Gastroesophageal sphincter (tissue), 4 donors: Measurements from ENCODE around the gene HELZ2. TPM values are rescaled to one million over a fixed set of nuclear protein-coding genes. Genes with fewer than 3 reads are reported as not detected.

Experiments
- ATAC-seq: fragments of 150-250 bp; one replicate; pipeline ENCODE4 v1.9.1; 2016; ENCODE audit warnings: mild to moderate bottlenecking, moderate library complexity
- H3K27ac ChIP-seq, 4 donors: fragments of 200-600 bp; sonication (generic) in 3 of 4; 1 replicate in 3 of 4; 2 replicates in 1 of 4; pipeline ENCODE4 v1.5.1; 2016 to 2019
- H3K27me3 ChIP-seq: fragments of 200-600 bp; sonication (generic); one replicate; pipeline ENCODE4 v1.5.1; 2019
- H3K36me3 ChIP-seq, 2 donors: fragments of 200-600 bp; sonication (generic); one replicate each; pipeline ENCODE4 v1.5.1; 2019; ENCODE audit warnings: control low read depth in 1 of 2
- H3K4me1 ChIP-seq, 3 donors: fragments of 200-600 bp; sonication (generic); 1 replicate in 2 of 3; 2 replicates in 1 of 3; pipeline ENCODE4 v1.5.1; 2016 to 2019; ENCODE audit warnings: control low read depth in 2 of 3
- H3K4me3 ChIP-seq, 2 donors: fragments of 200-600 bp; sonication (generic); one replicate each; pipeline ENCODE4 v1.5.1; 2019; ENCODE audit warnings: mild to moderate bottlenecking in 1 of 2, moderate library complexity in 1 of 2
- H3K9me3 ChIP-seq, 3 donors: fragments of 200-600 bp; sonication (generic); one replicate each; pipeline ENCODE4 v1.5.1; 2017 to 2019; ENCODE audit warnings: control low read depth in 2 of 3
- CTCF ChIP-seq, 4 experiments: fragments of 200-600 bp in 2 of 4; fragments of 450-650 bp in 2 of 4; sonication (generic) in 1 of 4; IDR thresholded peaks; one replicate each; pipeline ENCODE4 v1.5.1; 2017 to 2019; ENCODE audit warnings: antibody characterized with exemption in 4 of 4, mild to moderate bottlenecking in 2 of 4, moderate library complexity in 2 of 4
- EP300 ChIP-seq: sonication (generic); formaldehyde crosslinking; IDR thresholded peaks from one replicate; pipeline ENCODE4 v1.6.1; 2017; ENCODE audit warnings: antibody characterized with exemption, mild to moderate bottlenecking
- POLR2A ChIP-seq, 2 donors: fragments of 450-650 bp; IDR thresholded peaks; one replicate each; pipeline ENCODE4 v1.6.1; 2017; ENCODE audit warnings: antibody characterized with exemption in 2 of 2, mild to moderate bottlenecking in 2 of 2, moderate library complexity in 1 of 2
- POLR2AphosphoS5 ChIP-seq: sonication (generic); formaldehyde crosslinking; IDR thresholded peaks from one replicate; pipeline ENCODE4 v1.6.1; 2017; ENCODE audit warnings: antibody characterized with exemption
- WGBS, 2 donors: methylation state at CpG; one replicate each; pipeline ENCODE4 v1.1.5; 2018; ENCODE audit warnings: low coverage in 1 of 2; 5-methylcytosine and 5-hydroxymethylcytosine counted together
- total RNA-seq, 4 donors: library from RNA; depleted of rRNA; stranded (reverse); fragments of >200 nt; gene quantifications; one replicate each; pipeline ENCODE4 v1.1.0, GENCODE V29; 2016

HELZ2 gene
- total RNA-seq, 4 donors from 2014 or later, result 14.2 to 22.2 (median 20.2) TPM

GRCh38 chr20:63587776-63588591 lies 13.9 kb upstream of the HELZ2 start:
- no peak for ATAC-seq
- TF ChIP-seq CTCF (IDR thresholded peaks at IDR 0.05), result no peak
- no peak for TF ChIP-seq EP300
- TF ChIP-seq POLR2A (IDR thresholded peaks at IDR 0.05), result no peak
- no peak for TF ChIP-seq POLR2AphosphoS5
- peaks cover 0 to 6% (median 0%) of the 10 kb centered on the region in 3 donors for H3K4me1 ChIP-seq
- H3K27ac ChIP-seq, result no peak overlapping the region
- H3K9me3 ChIP-seq, result no peaks in the 10 kb centered on the region
- H3K27me3 ChIP-seq, result no peaks in the 10 kb centered on the region
- peaks cover 0 to 64% of the 10 kb centered on the region in 2 donors for H3K36me3 ChIP-seq
- H3K4me3 ChIP-seq, result no peak overlapping the region
- 70% methylated on average over 12 of the region's 19 CpGs; no CpG with 5 or more reads in 1 of the 2 donors for WGBS, 2 donors

- Histone ChIP-seq H3K4me1 (peaks cover 0 to 8% (median 0%) of the 10 kb centered on the region in 3 donors), H3K9me3 (no peaks in the 10 kb centered on the region), H3K27ac (no peak overlapping the region), H3K36me3 (peaks cover 0 to 57% of the 10 kb centered on the region in 2 donors), H3K27me3 (no peaks in the 10 kb centered on the region), H3K4me3 (no peak overlapping the region)
- TF ChIP-seq POLR2A (IDR thresholded peaks at IDR 0.05), result no peak
- TF ChIP-seq EP300, result no peak
- TF ChIP-seq CTCF (IDR thresholded peaks at IDR 0.05), result no peak
- TF ChIP-seq POLR2AphosphoS5, result no peak
- no peak for ATAC-seq
- WGBS, 2 donors, result 88 to 90% methylated on average over 2 to 9 of the region's 12 CpGs
These were observed 13.2 kb upstream of the HELZ2 start for GRCh38 chr20:63587256-63587655.

GRCh38 chr20:63586797-63587196 lies 12.8 kb upstream of the HELZ2 start:
- H3K4me3 ChIP-seq, result no peak overlapping the region
- no peaks in the 10 kb centered on the region for H3K9me3 ChIP-seq
- peaks cover 0 to 8% (median 0%) of the 10 kb centered on the region in 3 donors for H3K4me1 ChIP-seq
- H3K36me3 ChIP-seq, result peaks cover 0 to 53% of the 10 kb centered on the region in 2 donors
- H3K27ac ChIP-seq, result no peak overlapping the region
- no peaks in the 10 kb centered on the region for H3K27me3 ChIP-seq
- no peak for TF ChIP-seq POLR2AphosphoS5
- no peak for TF ChIP-seq POLR2A (IDR thresholded peaks at IDR 0.05)
- TF ChIP-seq CTCF (IDR thresholded peaks at IDR 0.05), result no peak
- no peak for TF ChIP-seq EP300
- ATAC-seq, result no peak
- 85 to 90% methylated on average over 7 of the region's 17 CpGs for WGBS, 2 donors

GRCh38 chr20:63585616-63586565 lies 11.9 kb upstream of the HELZ2 start:
- no peak overlapping the region for H3K27ac ChIP-seq
- no peaks in the 10 kb centered on the region for H3K27me3 ChIP-seq
- TF ChIP-seq EP300 (no peak), CTCF (IDR thresholded peaks at IDR 0.05) (no peak), POLR2A (IDR thresholded peaks at IDR 0.05) (no peak), POLR2AphosphoS5 (no peak)
- no peak for ATAC-seq
- H3K4me1 ChIP-seq, result peaks cover 0 to 8% (median 0%) of the 10 kb centered on the region in 3 donors
- H3K4me3 ChIP-seq, result no peak overlapping the region
- no peaks in the 10 kb centered on the region for H3K9me3 ChIP-seq
- WGBS, 2 donors, result 68 to 73% methylated on average over 4 to 12 of the region's 22 CpGs
- peaks cover 0 to 44% of the 10 kb centered on the region in 2 donors for H3K36me3 ChIP-seq
